NCI-H1417 treated with DMSO at 0.1 percent for 48 hours (cell line): Measurements from ENCODE around the gene CARD11.

Experiments used
- DNase-seq: peaks from one replicate; lab custom pipeline; 2025; lab: John Stamatoyannopoulos, UW

Gene CARD11

DNA sequence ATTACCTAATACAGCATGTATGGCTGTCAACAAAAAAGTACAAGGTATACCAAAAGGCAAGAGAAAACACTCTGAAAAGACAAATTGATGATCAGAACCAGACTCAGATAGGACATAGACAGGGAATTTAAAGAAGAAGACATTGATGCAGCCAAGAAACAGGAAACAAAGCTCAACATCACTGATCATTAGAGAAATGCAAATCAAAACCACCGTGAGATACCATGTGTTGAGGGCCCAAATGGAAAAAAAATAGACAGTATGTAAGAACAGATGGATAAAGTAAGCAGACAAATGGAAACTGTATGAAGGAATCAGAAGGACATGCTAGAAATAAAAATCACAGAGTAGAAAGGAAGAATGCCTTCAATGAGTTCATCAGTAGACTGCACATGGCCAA lies 23.3 kb downstream of the CARD11 start:
- DNase-seq = no peak

GRCh38 chr7:3019801-3020200 lies 23.9 kb downstream of the CARD11 start:
- DNase-seq = no peak

DNA sequence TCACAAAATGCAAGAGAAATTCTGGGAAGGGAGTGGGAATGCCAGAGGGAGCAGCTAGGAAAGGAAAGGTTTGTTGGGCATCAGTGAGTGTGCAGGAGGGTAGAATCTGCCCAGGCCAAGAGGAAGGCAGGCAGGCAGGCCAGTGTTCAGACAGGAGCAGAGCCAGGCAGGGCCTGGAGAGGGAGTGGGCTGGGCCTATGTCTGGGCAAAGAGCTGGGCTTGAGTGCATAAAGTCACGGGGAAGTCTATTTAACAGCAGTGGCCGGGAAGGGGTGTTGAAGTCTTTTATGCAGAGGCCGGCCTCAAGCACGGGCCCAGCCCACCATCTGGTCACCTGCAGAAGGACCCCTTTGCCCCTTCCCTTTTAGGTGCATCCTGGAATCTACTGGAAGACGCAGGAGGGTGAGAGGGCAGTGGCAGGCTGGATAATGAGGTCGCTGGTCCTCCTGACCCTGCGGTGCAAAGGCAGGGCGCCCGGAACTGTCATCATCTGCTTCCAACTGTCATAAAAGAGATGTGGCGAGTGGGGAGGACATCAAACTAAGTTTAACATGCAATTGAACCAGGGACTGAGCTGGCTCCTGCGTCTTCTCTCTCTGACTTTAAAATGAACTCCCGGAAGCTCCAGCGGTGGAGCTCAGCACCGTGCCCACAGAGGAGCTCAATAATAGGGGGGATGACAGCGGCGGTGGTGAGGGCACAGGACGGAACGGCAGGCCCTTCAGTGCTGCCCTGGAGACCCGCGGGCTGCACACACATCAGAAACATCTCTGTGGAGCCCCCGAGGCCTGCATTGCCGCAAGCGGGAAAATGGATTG lies 29.5 kb downstream of the CARD11 start:
- DNase-seq = no peak

GRCh38 chr7:3011211-3011852 lies 32.3 kb downstream of the CARD11 start:
- DNase-seq = no peak

DNA sequence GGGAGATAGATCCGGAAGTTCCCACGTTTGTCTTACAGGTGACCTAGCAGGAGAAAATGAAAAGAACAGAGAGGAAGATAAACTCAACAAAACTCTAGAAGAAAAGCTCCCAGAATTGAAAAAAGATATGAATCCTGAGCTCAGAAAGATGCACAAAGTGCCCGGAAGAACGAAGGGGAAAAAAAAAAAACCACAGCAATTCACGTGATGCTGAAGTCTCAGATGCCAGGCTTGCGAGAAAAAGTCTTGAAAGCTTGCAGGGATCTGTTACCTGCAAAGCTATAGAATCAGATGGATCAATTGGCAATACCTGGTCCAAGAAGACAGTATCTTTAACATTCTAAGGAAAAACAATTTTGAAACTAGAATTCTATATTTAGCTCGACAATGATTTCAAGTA lies 33.5 kb downstream of the CARD11 start:
- DNase-seq = no peak

DNA sequence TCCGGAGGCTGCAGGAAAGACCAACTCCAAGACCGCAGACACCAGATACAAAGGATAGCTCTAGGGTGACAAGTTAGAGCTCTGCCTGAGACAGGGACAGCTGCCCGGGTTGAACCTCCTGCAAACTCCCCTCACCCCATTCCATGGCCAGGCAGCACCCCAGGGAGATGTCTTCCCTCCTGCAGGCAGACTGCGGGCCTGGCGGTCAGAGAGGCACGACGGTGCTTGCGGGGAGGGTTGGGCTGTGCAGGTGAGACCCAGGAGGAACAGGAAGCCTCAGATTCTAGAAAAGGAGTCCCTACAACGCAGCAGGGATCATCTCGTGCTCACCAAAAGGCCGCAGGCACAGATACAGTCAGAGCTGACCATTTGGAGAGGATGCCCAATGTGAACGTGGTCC lies 34.6 kb downstream of the CARD11 start:
- DNase-seq = no peak

DNA sequence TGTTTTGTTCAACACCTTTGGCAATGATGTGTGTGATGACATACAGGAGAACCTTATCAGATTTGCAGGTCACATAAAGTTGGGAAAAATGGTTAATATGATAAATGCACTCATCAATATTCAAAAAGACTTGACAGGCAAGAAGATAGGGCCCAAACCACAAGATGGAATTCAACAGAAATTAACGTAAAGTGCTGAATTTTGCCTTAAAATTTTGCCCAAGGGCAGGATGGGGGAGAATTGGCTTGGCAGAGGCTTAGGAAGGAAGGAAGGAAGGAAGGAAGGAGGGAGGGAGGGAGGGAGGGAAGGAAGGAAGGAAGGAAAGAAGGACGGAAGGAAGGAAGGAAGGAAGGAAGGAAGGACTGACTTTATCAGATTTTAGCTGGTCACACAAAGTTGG lies 35.3 kb downstream of the CARD11 start:
- no peak for DNase-seq

DNA sequence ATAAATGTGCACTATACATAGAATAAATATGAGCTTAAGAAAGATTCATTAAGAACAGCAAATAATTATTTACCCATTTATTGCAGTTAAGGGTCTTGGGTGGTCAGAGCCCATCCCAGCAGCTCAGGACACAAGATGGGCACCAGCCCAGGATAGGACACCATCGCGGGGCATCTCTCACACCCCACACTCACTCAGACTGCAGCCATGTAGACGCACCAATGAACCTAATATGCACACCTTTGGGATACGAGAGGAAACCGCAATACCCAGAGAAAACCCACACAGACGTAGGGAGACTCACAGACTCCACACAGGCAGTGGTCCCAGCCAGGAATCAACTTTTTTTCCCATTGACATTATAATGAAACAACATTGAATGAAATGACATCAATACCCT lies 36.0 kb downstream of the CARD11 start:
- no peak for DNase-seq

DNA sequence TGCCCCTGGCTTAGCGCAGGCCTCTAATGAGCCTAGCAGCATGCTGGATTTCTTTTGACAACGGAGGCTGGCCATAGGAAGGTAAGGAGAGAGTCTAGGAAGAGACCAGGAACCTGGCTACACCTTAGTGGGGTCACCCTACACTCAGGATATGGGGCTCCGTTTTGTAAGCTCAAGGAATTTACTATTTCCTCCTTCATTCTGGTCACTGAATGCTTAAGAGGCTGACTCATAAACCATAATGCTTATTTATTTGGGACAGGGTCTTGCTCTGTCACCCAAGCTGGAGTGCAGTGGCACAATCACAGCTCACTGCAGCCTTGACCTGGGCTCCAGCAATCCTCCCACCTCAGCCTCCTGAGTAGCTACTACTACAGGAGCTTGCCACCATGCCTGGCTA lies 38.4 kb downstream of the CARD11 start:
- no peak for DNase-seq

DNA sequence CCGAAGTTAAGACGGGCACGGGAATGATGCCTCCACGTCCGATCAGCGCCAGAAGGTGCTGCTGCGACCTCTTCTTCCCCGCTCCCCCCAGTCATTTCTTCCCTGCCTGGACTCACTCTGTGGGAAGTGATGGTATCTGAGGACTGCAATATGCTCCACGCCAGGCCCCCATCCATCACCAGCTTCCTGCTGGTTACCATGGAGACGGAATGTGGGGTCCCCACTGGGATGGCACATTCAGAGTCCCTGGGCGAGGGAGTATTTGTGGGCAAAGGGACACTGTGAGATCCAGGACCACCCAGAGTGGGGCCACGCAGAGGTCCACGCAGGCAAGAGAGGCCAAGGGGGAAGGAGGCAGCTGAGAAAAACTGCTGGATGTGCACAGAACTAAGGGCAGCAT lies 39.7 kb downstream of the CARD11 start:
- no peak for DNase-seq

DNA sequence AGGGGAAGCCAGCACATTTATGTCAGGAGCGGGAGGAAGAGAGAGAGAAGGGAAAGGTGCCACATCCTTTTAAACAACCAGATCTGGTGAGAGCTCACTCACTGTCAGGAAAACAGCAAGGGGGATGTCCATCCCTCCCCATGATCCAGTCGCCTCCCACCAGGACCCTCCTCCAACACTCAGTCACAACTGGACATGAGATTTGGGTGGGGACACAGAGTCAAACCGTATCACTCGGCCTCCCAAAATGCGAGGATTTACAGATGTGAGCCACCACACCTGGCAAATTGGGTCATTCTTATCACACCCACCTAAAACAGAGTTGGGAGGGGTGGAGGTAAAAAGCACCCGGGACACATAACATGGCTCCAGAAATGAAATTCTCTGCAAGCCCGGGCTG lies 41.0 kb downstream of the CARD11 start:
- DNase-seq = no peak

DNA sequence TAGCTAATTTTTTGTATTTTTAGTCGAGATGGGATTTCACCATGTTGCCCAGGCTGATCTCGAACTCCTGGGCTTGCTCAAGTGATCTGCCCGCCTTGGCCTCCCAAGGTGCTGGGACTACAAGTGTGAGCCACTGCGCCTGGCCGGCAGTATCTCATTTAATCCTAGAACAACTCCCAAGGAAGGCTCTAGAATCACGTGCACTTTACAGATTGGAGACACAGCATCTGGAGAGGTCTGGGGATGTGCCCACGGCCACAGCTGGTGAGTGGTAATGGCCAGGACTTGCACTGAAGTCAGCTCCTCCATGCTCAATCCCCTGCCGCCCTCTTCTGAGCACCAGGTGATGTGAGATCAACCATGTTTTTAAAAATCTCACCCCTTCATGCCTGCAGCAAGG lies 43.1 kb downstream of the CARD11 start:
- DNase-seq = no peak

DNA sequence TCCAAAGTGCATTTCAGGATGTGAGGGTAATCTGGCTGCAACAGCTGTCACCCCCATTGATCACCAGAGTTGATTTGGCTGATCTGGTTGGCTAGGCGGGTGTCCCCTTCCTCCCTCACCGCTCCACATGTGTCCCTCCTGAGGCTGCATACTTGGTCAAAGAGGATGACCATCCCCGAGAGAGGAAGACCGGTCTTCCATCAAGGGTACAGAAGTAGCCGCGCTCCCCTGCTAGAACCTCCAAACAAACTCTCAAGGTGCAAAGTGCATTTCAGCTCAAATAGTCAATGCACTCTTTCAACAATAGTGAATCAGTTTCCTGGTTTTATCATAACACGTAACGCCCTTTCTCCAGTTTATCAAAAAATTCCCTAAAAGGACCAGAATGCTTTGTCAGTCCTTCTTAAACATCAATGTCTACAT lies 44.6 kb downstream of the CARD11 start:
- DNase-seq = no peak

DNA sequence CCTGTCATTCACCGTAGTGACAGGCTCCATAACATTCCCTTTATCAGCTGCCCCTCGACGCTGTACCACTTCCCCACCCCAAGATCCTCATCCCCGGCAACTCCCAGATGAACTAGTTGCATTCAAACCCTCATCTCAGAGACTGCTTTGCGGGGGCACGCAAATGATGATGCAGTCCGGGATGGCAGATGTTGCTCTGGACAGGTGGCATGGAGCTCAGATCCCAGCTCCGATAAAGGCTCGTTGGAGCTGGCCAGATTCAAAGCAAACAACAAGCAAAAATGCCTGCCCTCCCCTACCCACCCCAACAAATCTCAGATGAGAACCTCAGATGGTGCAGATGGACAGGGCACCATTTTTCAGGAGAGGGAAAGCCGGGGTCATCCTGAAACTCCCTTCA lies 46.7 kb downstream of the CARD11 start:
- DNase-seq = no peak

DNA sequence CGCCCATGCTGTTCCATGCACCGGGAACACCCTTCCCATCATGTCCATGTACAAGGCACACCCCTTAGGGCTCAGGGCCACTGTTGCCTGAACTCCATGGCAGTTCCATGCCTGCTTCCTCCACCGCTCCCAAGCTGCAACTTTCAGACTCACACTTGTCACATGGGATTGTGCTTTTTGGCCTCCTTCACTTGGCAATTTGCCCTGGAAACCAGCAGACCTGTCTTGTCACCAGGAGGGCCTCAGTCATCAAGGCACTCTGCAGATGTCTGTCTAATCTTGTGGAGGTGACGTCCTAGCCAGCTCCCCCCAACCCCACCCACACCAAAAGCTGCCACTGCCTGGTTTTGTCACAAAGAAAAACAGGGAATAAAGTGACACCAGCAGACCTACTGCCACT lies 47.5 kb downstream of the CARD11 start:
- no peak for DNase-seq

DNA sequence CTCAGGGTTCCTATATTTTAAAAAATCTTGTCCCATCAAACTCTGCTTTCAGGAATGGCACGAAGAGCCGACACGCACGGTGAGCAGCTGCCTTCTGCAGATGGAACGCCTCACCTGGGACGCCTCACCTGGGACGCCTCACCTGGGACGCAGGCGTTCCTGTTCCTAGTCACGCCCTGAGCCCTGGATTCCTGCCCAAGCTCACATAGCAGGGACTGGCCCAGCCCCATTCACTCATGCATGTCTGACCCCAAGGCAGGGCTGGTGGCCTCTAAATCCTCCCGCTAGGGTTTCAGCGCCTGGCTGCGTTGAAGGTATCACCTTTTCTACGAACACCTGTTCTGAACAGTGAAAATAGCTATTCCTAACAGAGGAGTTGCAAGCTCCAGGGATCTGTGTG lies 49.8 kb downstream of the CARD11 start:
- DNase-seq = no peak

GRCh38 chr7:2993396-2993795 lies 50.3 kb downstream of the CARD11 start:
- DNase-seq = no peak

- DNase-seq = no peak
Measured at GRCh38 chr7:2990949-2991470, 52.7 kb downstream of the CARD11 start.

DNA sequence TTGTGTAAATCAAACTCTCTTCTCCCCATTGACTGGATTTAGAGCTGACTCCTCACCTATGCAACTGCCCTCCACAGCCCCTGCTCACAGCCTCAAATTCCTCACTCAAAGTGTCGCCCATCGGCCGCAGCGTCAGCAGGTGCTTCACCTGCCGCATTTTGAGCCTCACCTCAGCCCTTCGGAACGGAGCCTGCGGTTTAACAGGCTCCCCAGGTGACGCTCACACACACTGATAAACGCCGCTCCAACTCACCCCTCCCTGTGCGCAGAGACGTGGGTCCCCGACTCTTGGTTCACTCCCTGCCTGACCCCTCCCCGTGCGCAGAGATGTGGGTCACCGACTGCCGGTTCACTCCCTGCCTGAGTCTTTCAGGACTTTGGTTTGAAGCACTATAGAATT lies 57.1 kb downstream of the CARD11 start:
- no peak for DNase-seq

DNA sequence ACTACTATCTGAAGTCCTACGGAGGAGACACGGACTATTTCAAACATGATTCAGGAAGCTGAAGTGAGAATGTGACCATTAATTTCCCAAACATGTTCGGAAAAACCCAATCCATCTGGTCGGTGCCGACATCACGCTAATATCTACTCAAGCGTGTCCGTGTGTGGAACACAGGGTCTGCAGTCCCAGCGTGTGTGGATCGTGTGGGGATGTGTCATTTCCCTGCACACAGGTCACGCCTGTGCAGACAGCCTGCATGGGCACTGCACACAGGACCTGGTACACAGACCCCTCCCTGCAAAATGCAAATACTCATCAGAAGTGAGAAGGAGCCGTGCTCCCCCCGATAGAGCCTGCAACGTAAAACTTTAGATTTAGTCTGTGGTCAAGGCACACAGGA lies 57.8 kb downstream of the CARD11 start:
- DNase-seq = no peak

DNA sequence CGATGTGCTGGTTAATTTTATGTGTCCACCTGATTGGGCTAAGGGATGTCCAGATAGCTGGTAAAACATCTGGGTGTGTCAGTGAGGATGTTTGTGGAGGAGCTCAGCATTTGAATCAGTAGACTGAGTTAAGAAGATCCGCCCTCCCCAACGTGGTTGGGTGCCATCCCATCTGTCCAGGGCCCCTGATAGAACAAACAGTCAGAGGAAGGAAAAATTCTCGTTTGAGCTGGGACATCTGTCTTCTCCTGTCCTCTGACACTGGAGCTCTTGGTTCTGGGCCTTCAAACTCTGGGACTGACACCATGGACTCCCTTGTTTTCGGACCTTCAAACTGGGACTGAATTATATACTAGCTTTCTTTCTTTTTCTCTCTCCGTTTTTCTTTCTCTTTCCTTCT lies 59.6 kb downstream of the CARD11 start:
- no peak for DNase-seq

GRCh38 chr7:2983586-2983985 lies 60.1 kb downstream of the CARD11 start:
- DNase-seq = no peak

DNA sequence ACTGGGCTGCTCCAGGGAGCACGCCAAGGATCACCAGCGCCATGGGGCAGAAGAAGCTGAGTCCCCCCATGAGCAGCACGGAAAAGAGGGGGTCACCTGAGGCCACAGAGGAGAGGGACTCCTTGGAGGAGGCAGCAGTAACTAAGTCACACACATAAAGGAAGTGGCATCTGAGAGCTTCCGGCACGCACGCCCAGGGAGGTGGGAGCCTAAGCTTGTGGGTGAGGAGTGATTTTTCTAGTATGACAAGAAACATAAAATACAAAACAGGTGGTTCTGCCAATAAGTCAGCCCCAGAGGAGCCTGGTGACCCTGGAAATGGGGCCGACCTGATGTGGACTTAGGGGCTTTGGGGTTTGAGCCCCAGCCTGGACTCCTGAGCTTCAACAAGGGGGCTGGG lies 60.8 kb downstream of the CARD11 start:
- DNase-seq = no peak

GRCh38 chr7:2982401-2982800 lies 61.3 kb downstream of the CARD11 start:
- no peak for DNase-seq
